Measurements from ENCODE around the gene ACOXL. TPM values are rescaled to one million over a fixed set of nuclear protein-coding genes. Genes with fewer than 3 reads are reported as not detected.

Gene ACOXL
- total and polyA plus RNA-seq, 12 donors, result 0.05 to 0.19 (median 0.12) TPM; not detected in 8

- 57 to 66% (median 60%) methylated on average over 2 of the region's 2 CpGs for WGBS, 4 donors
- H3K36me3 ChIP-seq (replicated peaks in 1 of 2), result no peaks in the 10 kb centered on the region
- no peak overlapping the region for H3K4me3 ChIP-seq
- H3K9me3 ChIP-seq (replicated peaks in 1 of 3), result no peaks in the 10 kb centered on the region
- H3K27ac ChIP-seq, result no peak overlapping the region
- H3K27me3 ChIP-seq, result no peaks in the 10 kb centered on the region
- intact Hi-C loops (cut with DNase I), result no loop called here
- no peak for TF ChIP-seq POLR2A (IDR thresholded peaks at IDR 0.05)
- no peak for TF ChIP-seq CTCF (IDR thresholded peaks at IDR 0.05)
- no peak for DNase-seq
- H3K4me1 ChIP-seq (replicated peaks in 1 of 2), result no peaks in the 10 kb centered on the region
These were observed 29.6 kb upstream of the ACOXL start for GRCh38 chr2:110702514-110703380.

GRCh38 chr2:110707386-110707965 lies 24.9 kb upstream of the ACOXL start:
- Histone ChIP-seq H3K4me3 (no peak overlapping the region), H3K27ac (no peak overlapping the region), H3K27me3 (no peaks in the 10 kb centered on the region), H3K4me1 (replicated peaks in 1 of 2) (no peaks in the 10 kb centered on the region), H3K9me3 (replicated peaks in 1 of 3) (no peaks in the 10 kb centered on the region), H3K36me3 (replicated peaks in 1 of 2) (no peaks in the 10 kb centered on the region)
- intact Hi-C loops (cut with DNase I), result no loop called here
- WGBS, 4 donors, result 66 to 95% (median 72%) methylated on average over 1 of the region's 1 CpG
- no peak for TF ChIP-seq CTCF (IDR thresholded peaks at IDR 0.05)
- TF ChIP-seq POLR2A (IDR thresholded peaks at IDR 0.05), result no peak
- no peak for DNase-seq

- no peaks in the 10 kb centered on the region for H3K4me1 ChIP-seq (replicated peaks in 1 of 2)
- DNase-seq, result no peak
- no peaks in the 10 kb centered on the region for H3K27me3 ChIP-seq
- no peak overlapping the region for H3K4me3 ChIP-seq
- H3K36me3 ChIP-seq (replicated peaks in 1 of 2), result no peaks in the 10 kb centered on the region
- no peaks in the 10 kb centered on the region for H3K9me3 ChIP-seq (replicated peaks in 1 of 3)
- WGBS, 4 donors, result 15 to 30% (median 23%) methylated on average over 1 of the region's 1 CpG
- H3K27ac ChIP-seq, result no peak overlapping the region
- TF ChIP-seq POLR2A (IDR thresholded peaks at IDR 0.05) (no peak), CTCF (IDR thresholded peaks at IDR 0.05) (no peak)
- intact Hi-C loops (cut with DNase I), result no loop called here
These were observed 23.9 kb upstream of the ACOXL start for GRCh38 chr2:110708455-110708854.

- Histone ChIP-seq H3K4me1 (replicated peaks in 1 of 2) (peaks cover 6 to 7% of the 10 kb centered on the region in 2 donors), H3K36me3 (replicated peaks in 1 of 2) (no peaks in the 10 kb centered on the region), H3K4me3 (no peak overlapping the region), H3K9me3 (replicated peaks in 1 of 3) (no peaks in the 10 kb centered on the region), H3K27me3 (no peaks in the 10 kb centered on the region), H3K27ac (no peak overlapping the region)
- DNase-seq, result no peak
- TF ChIP-seq CTCF (IDR thresholded peaks at IDR 0.05), result no peak
- no peak for TF ChIP-seq POLR2A (IDR thresholded peaks at IDR 0.05)
- intact Hi-C loops (cut with DNase I), result no loop called here
- WGBS, 4 donors, result 93 to 100% (median 100%) methylated on average over 1 of the region's 1 CpG
These were observed 19.6 kb upstream of the ACOXL start for GRCh38 chr2:110712737-110713136.
